Ectodermal cell (in vitro differentiated cells): ENCODE measurements around the gene NOC2L.
"Not testable (repeated sequence)": the region's sequence is repeated elsewhere in the genome, so short reads cannot be mapped to it uniquely, and the experiment has no call there.

Experiments used
- H3K27ac ChIP-seq: 2 replicates; pipeline ENCODE4 v1.7.0; 2013; ENCODE audit warnings: mild to moderate bottlenecking, low read depth, low read length; ENCODE audit not compliant: insufficient read depth, poor library complexity, severe bottlenecking
- H3K27me3 ChIP-seq: 2 replicates; pipeline ENCODE4 v1.7.0; 2013; ENCODE audit warnings: mild to moderate bottlenecking, low read length; ENCODE audit not compliant: insufficient read depth, control insufficient read depth, poor library complexity, severe bottlenecking
- H3K36me3 ChIP-seq: one replicate; pipeline ENCODE4 v1.7.0; 2013; ENCODE audit warnings: low read length; ENCODE audit not compliant: control insufficient read depth, insufficient read depth
- H3K4me1 ChIP-seq: one replicate; pipeline ENCODE4 v1.7.0; 2013; ENCODE audit warnings: low read length; ENCODE audit not compliant: control insufficient read depth, insufficient read depth
- H3K4me3 ChIP-seq: 2 replicates; pipeline ENCODE4 v1.7.0; 2013; ENCODE audit warnings: low read depth, low read length, control low read depth; ENCODE audit not compliant: insufficient read depth
- H3K9me3 ChIP-seq: 2 replicates; pipeline ENCODE4 v1.7.0; 2013; ENCODE audit warnings: mild to moderate bottlenecking, low read length, moderate library complexity; ENCODE audit not compliant: control insufficient read depth
- WGBS, 2 experiments: methylation state at CpG; one replicate each; pipeline ENCODE4 v1.1.7; 2013; ENCODE audit warnings: missing lambda C conversion rate in 2 of 2; 5-methylcytosine and 5-hydroxymethylcytosine counted together

NOC2L gene

GRCh38 chr1:992362-992761 lies 33.3 kb upstream of the NOC2L start:
- no peak overlapping the region for H3K27ac ChIP-seq
- no peaks in the 10 kb centered on the region for H3K36me3 ChIP-seq
- H3K9me3 ChIP-seq, result no peaks in the 10 kb centered on the region
- H3K27me3 ChIP-seq, result peaks cover 48% of the 10 kb centered on the region
- H3K4me3 ChIP-seq, result no peak overlapping the region
- 91 to 95% methylated on average over 6 of the region's 7 CpGs for WGBS, 2 experiments
- H3K4me1 ChIP-seq, result peaks cover 4% of the 10 kb centered on the region

GRCh38 chr1:991895-992294 lies 32.8 kb upstream of the NOC2L start:
- WGBS, 2 experiments, result 86 to 90% methylated on average over 10 of the region's 10 CpGs
- Histone ChIP-seq H3K9me3 (no peaks in the 10 kb centered on the region), H3K27me3 (peaks cover 44% of the 10 kb centered on the region), H3K27ac (no peak overlapping the region), H3K4me3 (no peak overlapping the region), H3K36me3 (no peaks in the 10 kb centered on the region), H3K4me1 (no peaks in the 10 kb centered on the region)

DNA sequence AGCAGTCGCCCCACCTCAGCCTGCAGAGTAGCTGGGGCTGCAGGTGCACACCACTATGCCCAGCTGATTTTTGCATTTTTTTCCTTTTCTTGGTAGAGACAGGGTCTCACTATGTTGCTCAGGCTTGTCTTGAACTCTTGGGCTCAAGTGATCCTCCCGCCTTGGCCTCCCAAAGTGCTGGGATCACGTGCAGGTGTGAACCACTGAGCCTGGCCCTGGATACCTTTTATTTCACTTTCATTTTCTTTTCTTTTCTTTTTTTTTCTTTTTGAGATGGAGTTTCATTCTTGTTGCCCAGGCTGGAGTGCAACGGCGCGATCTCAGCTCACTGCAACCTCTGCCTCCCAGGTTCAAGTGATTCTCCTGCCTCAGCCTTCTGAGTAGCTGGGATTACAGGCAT lies 32.2 kb upstream of the NOC2L start:
- not testable (repeated sequence) for H3K4me3 ChIP-seq
- peaks cover 44% of the 10 kb centered on the region for H3K27me3 ChIP-seq
- 92% methylated on average over 6 of the region's 6 CpGs for WGBS, 2 experiments

GRCh38 chr1:988061-988460 lies 29.0 kb upstream of the NOC2L start:
- H3K4me1 ChIP-seq, H3K36me3 ChIP-seq, H3K9me3 ChIP-seq, H3K4me3 ChIP-seq, H3K27ac ChIP-seq: not testable (repeated sequence)
- peaks cover 54% of the 10 kb centered on the region for H3K27me3 ChIP-seq
- WGBS, 2 experiments, result 82 to 87% methylated on average over 5 of the region's 5 CpGs

More for the DNA sequence above, 32.2 kb upstream of the NOC2L start:
- H3K27ac ChIP-seq, H3K4me1 ChIP-seq, H3K9me3 ChIP-seq, H3K36me3 ChIP-seq: not testable (repeated sequence)

GRCh38 chr1:985126-985525 lies 26.1 kb upstream of the NOC2L start:
- Histone ChIP-seq H3K27ac (no peak overlapping the region), H3K9me3 (no peaks in the 10 kb centered on the region), H3K27me3 (peaks cover 67% of the 10 kb centered on the region), H3K36me3 (no peaks in the 10 kb centered on the region), H3K4me3 (no peak overlapping the region), H3K4me1 (no peaks in the 10 kb centered on the region)
- WGBS, 2 experiments, result 84 to 85% methylated on average over 13 of the region's 13 CpGs

GRCh38 chr1:984476-984814 lies 25.4 kb upstream of the NOC2L start:
- peaks cover 66% of the 10 kb centered on the region for H3K27me3 ChIP-seq
- WGBS, 2 experiments, result 66 to 71% methylated on average over 9 to 10 of the region's 12 CpGs
- no peak overlapping the region for H3K27ac ChIP-seq
- no peaks in the 10 kb centered on the region for H3K4me1 ChIP-seq
- no peak overlapping the region for H3K4me3 ChIP-seq
- no peaks in the 10 kb centered on the region for H3K36me3 ChIP-seq
- H3K9me3 ChIP-seq, result no peaks in the 10 kb centered on the region

GRCh38 chr1:983798-984475 lies 24.9 kb upstream of the NOC2L start:
- H3K9me3 ChIP-seq, result no peaks in the 10 kb centered on the region
- no peaks in the 10 kb centered on the region for H3K36me3 ChIP-seq
- H3K4me3 ChIP-seq, result no peak overlapping the region
- no peak overlapping the region for H3K27ac ChIP-seq
- 21 to 24% methylated on average over 29 of the region's 29 CpGs for WGBS, 2 experiments
- H3K27me3 ChIP-seq, result peaks cover 61% of the 10 kb centered on the region
- H3K4me1 ChIP-seq, result no peaks in the 10 kb centered on the region

DNA sequence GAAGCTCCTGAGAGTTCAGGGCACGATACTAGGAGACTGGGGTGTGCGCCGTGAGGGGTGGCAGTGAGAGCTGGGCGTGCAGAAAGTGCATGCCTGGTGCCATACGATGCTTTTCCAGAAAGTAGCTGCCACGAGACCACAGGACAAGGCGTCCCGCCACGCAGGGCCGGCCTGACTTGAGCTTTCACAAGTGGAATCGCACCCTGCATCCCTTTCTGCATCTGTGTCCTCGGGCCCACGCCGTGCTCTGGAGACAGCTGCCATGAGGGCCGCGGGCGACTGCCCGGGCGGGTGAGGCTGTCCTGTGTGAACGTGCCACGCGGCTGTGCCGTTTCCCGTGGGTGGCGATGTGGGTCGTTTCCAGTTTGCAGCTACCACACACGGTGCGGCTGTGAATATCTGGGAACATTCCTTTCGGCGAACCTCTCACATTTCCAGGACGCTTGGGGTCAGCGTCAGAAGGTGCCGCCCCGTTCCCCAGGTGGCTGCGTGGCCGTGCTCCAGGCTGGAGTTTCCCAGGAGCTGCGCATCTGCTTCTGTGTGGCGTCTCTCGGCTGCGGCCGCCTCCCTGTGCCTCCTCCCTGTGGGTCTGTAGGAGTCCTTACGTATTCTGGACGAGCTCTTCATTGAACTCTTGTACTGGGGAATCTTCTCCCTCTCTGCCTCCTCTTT lies 23.8 kb upstream of the NOC2L start:
- Histone ChIP-seq H3K27ac (no peak overlapping the region), H3K27me3 (peaks cover 57% of the 10 kb centered on the region), H3K4me3 (no peak overlapping the region), H3K36me3 (no peaks in the 10 kb centered on the region), H3K9me3 (no peaks in the 10 kb centered on the region), H3K4me1 (no peaks in the 10 kb centered on the region)
- 88 to 89% methylated on average over 43 of the region's 43 CpGs for WGBS, 2 experiments

DNA sequence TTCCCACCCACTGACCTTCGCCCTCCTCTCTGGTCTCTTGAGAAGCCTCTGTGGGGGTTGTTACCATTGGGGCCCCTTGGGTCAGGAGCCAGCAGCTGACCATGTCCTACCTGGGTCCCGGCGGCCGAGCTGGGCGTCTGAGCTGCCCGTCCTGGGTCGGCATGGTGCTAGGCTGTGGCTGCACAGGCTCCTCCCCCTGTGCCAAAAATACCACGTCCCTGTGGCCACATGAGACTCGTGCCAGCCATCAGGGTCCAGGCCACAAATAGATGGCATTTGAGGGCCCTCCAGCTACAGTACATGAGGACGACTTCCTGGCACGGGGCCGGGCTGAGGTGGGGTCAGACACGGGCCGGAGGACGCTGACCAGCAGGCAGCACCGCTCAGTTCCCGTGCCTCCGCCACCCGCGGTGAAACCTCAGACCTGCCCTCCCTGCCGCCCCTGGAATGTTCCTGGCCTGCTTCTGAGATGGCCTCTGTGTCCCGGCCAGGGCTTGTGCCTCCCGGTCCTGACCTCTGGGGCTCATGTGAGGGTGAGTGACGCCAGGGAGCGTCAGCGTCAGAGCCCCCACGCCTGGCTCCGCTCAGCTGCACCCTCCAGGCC lies 23.0 kb upstream of the NOC2L start, which contains the start of gene PERM1:
Gene PERM1, minus strand, starts transcription at position 139 of the 604 bp plus-strand sequence. CDS start 1,064 bp downstream, outside the sequence.
- Histone ChIP-seq H3K4me1 (no peaks in the 10 kb centered on the region), H3K36me3 (no peaks in the 10 kb centered on the region), H3K27ac (no peak within 1 kb of the TSS), H3K27me3 (peaks cover 57% of the 10 kb centered on the region), H3K9me3 (no peaks in the 10 kb centered on the region), H3K4me3 (no peak within 1 kb of the TSS)
- 80 to 81% methylated on average over 28 of the region's 28 CpGs for WGBS, 2 experiments

DNA sequence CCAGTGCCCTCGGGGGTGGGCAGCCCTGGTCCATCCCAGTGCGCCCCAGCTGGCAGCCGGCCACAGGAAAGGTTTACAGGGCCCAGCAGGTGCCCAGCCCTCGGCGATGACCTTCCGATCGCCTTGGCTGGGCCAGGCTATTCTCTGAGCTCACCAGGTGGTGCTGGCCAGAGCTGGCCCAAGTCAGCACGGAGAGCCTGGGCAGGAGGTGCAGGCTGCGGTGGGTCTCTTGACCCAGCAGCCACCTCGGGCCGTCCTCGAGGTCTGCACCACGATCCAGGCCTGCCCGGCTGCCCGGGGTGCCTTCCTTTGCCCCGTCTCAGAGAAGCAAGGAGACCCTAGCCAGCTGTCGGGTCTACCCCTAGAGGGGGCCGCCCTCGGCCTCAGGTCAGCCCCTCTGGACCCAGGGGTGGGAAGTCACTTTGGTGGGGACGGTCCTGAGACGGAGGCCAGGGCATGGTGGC lies 22.5 kb upstream of the NOC2L start:
- Histone ChIP-seq H3K4me3 (no peak overlapping the region), H3K9me3 (no peaks in the 10 kb centered on the region), H3K27me3 (peaks cover 55% of the 10 kb centered on the region), H3K27ac (no peak overlapping the region), H3K36me3 (no peaks in the 10 kb centered on the region), H3K4me1 (no peaks in the 10 kb centered on the region)
- 77 to 80% methylated on average over 21 of the region's 21 CpGs for WGBS, 2 experiments
